ENCODE measurements around the gene ARFGEF3. TPM values are rescaled to one million over a fixed set of nuclear protein-coding genes. Genes with fewer than 3 reads are reported as not detected.

Gene ARFGEF3
- total and polyA plus RNA-seq, 10 of the 15 experiments (the other 5 are each of a cell fraction or from before 2014, with no cell fraction given): under 0.01 to 0.08 (median 0.02) TPM; not detected in 1

DNA sequence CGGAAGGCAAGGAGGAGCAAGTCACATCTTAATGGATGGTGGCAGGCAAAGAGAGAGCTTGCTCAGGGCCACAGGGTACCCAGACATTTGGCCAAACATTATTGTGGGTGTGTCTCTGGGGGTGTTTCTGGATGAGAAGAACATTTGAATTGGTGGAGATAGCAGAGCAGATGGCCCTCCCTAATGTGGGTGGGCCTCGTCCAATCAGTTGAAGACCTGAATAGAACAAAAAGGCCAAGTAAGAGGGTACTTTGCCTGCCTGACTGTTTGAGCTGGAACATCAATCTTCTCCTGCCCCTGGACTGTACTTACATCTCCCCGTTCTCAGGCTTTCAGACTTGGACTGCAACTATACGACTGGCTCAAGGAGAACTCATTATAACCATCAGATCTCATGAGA lies 160.2 kb downstream of the ARFGEF3 start:
- TF ChIP-seq, protein P1, sequence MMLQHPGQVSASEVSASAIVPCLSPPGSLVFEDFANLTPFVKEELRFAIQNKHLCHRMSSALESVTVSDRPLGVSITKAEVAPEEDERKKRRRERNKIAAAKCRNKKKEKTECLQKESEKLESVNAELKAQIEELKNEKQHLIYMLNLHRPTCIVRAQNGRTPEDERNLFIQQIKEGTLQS (IDR thresholded peaks at IDR 0.05; ENCODE audit: borderline replicate concordance, extremely low read depth, low read depth, low read length): no peak
- TF ChIP-seq BCL11A (IDR thresholded peaks at IDR 0.05; ENCODE audit: low read depth, low read length) (no peak), RFX5 (IDR thresholded peaks at IDR 0.05; ENCODE audit: low read depth, low read length) (no peak), RBBP5 (conservative IDR thresholded peaks at IDR 0.05) (no peak)
- no peak overlapping the region for H2AFZ ChIP-seq (ENCODE audit: control insufficient read depth, low read depth, low read length)
- SMC1A ChIA-PET (ENCODE audit: uncharacterized antibody, unreplicated experiment): no interaction called here
- BruUV-seq (replicated peaks): no TSS peak
- no peaks in the 10 kb centered on the region for H4K20me1 ChIP-seq (ENCODE audit: control insufficient read depth, insufficient read depth)
- no peaks in the 10 kb centered on the region for H3K9me3 ChIP-seq (replicated peaks; ENCODE audit: control insufficient read depth, insufficient read depth, low read length)
- H3K4me2 ChIP-seq (ENCODE audit: control insufficient read depth, insufficient read depth): no peak overlapping the region
- no peaks in the 10 kb centered on the region; a peak in 1 of 4 replicates for H3K27me3 ChIP-seq (replicated peaks in 1 of 2; ENCODE audit: control insufficient read depth in 2 of 2, insufficient read depth in 2 of 2, low read length in 1 of 2)
- H3K4me1 ChIP-seq (ENCODE audit: control insufficient read depth, insufficient read depth, low read length): no peaks in the 10 kb centered on the region
- in situ Hi-C loops (cut with MboI): no loop called here
- RAD21 ChIA-PET (ENCODE audit: unreplicated experiment): no interaction called here
- FAIRE-seq (no peak), DNase-seq (ENCODE audit: low read depth, low spot score) (no peak), ATAC-seq (no peak)
- POLR2A ChIA-PET: no interaction called here
- H3K27ac ChIP-seq (ENCODE audit: control insufficient read depth, insufficient read depth): no peak overlapping the region
- H3K36me3 ChIP-seq (ENCODE audit: control insufficient read depth in 2 of 2, insufficient read depth in 2 of 2, low read length in 1 of 2): no peaks in the 10 kb centered on the region
- CTCF ChIA-PET: no interaction called here
- no peaks in the 10 kb centered on the region for H3K79me2 ChIP-seq (ENCODE audit: control insufficient read depth, insufficient read depth, low read length)
- H3K4me3 ChIP-seq: no peak overlapping the region
- intact Hi-C loops (cut with micrococcal nuclease; ENCODE audit: unreplicated experiment): no loop called here
- H3K9ac ChIP-seq (ENCODE audit: control insufficient read depth, insufficient read depth, low read length): no peak overlapping the region
- 55% methylated on average over 4 of the region's 4 CpGs for WGBS (ENCODE audit: insufficient coverage, insufficient replicate concordance, low lambda C conversion rate, missing lambda C conversion rate)

DNA sequence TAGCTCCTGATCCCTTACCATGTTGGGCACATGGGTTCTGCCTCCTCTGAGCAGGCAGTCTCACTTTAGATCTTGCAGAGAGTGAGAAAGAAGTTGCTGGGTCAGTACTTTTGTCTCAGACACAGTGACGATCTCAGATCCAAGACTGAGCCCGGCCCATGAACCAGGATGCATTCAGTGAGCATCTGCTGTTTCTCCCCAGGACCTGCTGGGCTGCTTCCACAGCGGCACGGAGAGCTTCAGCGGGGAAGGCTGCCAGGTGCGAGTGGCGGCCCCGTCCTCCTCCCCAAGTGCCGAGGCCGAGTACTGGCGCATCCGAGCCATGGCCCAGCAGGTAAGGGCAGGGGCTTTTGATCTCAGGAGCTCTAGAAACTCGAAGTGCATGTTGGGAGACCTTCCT lies 162.1 kb downstream of the ARFGEF3 start:
- Histone ChIP-seq H3K4me3 (no peak overlapping the region), H3K27me3 (replicated peaks in 1 of 2; ENCODE audit: control insufficient read depth in 2 of 2, insufficient read depth in 2 of 2, low read length in 1 of 2) (no peaks in the 10 kb centered on the region; a peak in 1 of 4 replicates), H3K79me2 (ENCODE audit: control insufficient read depth, insufficient read depth, low read length) (no peaks in the 10 kb centered on the region), H3K4me2 (ENCODE audit: control insufficient read depth, insufficient read depth) (no peak overlapping the region), H4K20me1 (ENCODE audit: control insufficient read depth, insufficient read depth) (no peaks in the 10 kb centered on the region), H2AFZ (ENCODE audit: control insufficient read depth, low read depth, low read length) (no peak overlapping the region), H3K4me1 (ENCODE audit: control insufficient read depth, insufficient read depth, low read length) (no peaks in the 10 kb centered on the region), H3K36me3 (ENCODE audit: control insufficient read depth in 2 of 2, insufficient read depth in 2 of 2, low read length in 1 of 2) (no peaks in the 10 kb centered on the region), H3K9me3 (replicated peaks; ENCODE audit: control insufficient read depth, insufficient read depth, low read length) (no peaks in the 10 kb centered on the region), H3K9ac (ENCODE audit: control insufficient read depth, insufficient read depth, low read length) (no peak overlapping the region), H3K27ac (ENCODE audit: control insufficient read depth, insufficient read depth) (no peak overlapping the region)
- ATAC-seq (no peak), DNase-seq (ENCODE audit: low read depth, low spot score) (no peak), FAIRE-seq (no peak)
- ChIA-PET RAD21 (ENCODE audit: unreplicated experiment) (no interaction called here), POLR2A (no interaction called here), CTCF (no interaction called here), SMC1A (ENCODE audit: uncharacterized antibody, unreplicated experiment) (no interaction called here)
- in situ Hi-C loops (cut with MboI): no loop called here
- BruUV-seq (replicated peaks): no TSS peak
- WGBS (ENCODE audit: insufficient coverage, insufficient replicate concordance, low lambda C conversion rate, missing lambda C conversion rate): 68% methylated on average over 13 of the region's 13 CpGs
- intact Hi-C loops (cut with micrococcal nuclease; ENCODE audit: unreplicated experiment): no loop called here
- no peak for TF ChIP-seq RAD21 (IDR thresholded peaks at IDR 0.05; ENCODE audit: insufficient read depth, low read depth, low read length)
- no peak for TF ChIP-seq SREBF1 (IDR thresholded peaks at IDR 0.05; ENCODE audit: low read length)
- TF ChIP-seq CBX5 (IDR thresholded peaks at IDR 0.05; ENCODE audit: low read depth): no peak
- TF ChIP-seq TCF12 (IDR thresholded peaks at IDR 0.05; ENCODE audit: low read depth, low read length): no peak
- TF ChIP-seq EGR1 (IDR thresholded peaks at IDR 0.05; ENCODE audit: borderline replicate concordance in 1 of 2, low read depth in 2 of 2, low read length in 2 of 2): no peak
- no peak for TF ChIP-seq IKZF2 (IDR thresholded peaks at IDR 0.05)
- no peak for TF ChIP-seq DPF2 (IDR thresholded peaks at IDR 0.05)
- TF ChIP-seq, protein P2, sequence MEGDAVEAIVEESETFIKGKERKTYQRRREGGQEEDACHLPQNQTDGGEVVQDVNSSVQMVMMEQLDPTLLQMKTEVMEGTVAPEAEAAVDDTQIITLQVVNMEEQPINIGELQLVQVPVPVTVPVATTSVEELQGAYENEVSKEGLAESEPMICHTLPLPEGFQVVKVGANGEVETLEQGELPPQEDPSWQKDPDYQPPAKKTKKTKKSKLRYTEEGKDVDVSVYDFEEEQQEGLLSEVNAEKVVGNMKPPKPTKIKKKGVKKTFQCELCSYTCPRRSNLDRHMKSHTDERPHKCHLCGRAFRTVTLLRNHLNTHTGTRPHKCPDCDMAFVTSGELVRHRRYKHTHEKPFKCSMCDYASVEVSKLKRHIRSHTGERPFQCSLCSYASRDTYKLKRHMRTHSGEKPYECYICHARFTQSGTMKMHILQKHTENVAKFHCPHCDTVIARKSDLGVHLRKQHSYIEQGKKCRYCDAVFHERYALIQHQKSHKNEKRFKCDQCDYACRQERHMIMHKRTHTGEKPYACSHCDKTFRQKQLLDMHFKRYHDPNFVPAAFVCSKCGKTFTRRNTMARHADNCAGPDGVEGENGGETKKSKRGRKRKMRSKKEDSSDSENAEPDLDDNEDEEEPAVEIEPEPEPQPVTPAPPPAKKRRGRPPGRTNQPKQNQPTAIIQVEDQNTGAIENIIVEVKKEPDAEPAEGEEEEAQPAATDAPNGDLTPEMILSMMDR (IDR thresholded peaks at IDR 0.05 in 2 of 3, conservative IDR thresholded peaks at IDR 0.05 in 1 of 3; ENCODE audit: control insufficient read depth in 2 of 3, extremely low read depth in 1 of 3, insufficient read depth in 1 of 3, low read depth in 3 of 3, low read length in 3 of 3): no peak
- TF ChIP-seq BHLHE40 (IDR thresholded peaks at IDR 0.05; ENCODE audit: borderline replicate concordance in 1 of 2, low read depth in 2 of 2, low read length in 1 of 2): no peak
- TF ChIP-seq, protein P3, sequence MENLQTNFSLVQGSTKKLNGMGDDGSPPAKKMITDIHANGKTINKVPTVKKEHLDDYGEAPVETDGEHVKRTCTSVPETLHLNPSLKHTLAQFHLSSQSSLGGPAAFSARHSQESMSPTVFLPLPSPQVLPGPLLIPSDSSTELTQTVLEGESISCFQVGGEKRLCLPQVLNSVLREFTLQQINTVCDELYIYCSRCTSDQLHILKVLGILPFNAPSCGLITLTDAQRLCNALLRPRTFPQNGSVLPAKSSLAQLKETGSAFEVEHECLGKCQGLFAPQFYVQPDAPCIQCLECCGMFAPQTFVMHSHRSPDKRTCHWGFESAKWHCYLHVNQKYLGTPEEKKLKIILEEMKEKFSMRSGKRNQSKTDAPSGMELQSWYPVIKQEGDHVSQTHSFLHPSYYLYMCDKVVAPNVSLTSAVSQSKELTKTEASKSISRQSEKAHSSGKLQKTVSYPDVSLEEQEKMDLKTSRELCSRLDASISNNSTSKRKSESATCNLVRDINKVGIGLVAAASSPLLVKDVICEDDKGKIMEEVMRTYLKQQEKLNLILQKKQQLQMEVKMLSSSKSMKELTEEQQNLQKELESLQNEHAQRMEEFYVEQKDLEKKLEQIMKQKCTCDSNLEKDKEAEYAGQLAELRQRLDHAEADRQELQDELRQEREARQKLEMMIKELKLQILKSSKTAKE (IDR thresholded peaks at IDR 0.05; ENCODE audit: low read depth, poor library complexity, severe bottlenecking): no peak
- TF ChIP-seq CREB1 (IDR thresholded peaks at IDR 0.05; ENCODE audit: low read depth): no peak

Data from GM12878 (cell line).